SK-N-SH treated with all-trans-retinoic acid at 6 μM for 48 hours (cell line): ENCODE data around the gene ZNF431.

Source experiments
- ATAC-seq: fragments of 200-7000 bp; cut with Tn5 transposase; 3 replicates; pipeline ENCODE4 v1.9.1; 2020; ENCODE audit warnings: mild to moderate bottlenecking, moderate library complexity
- ARNTL ChIP-seq: fragments of 450-650 bp; formaldehyde crosslinking; IDR thresholded peaks from 2 replicates; pipeline ENCODE4 v1.5.0; 2020; ENCODE audit warnings: low read depth, mild to moderate bottlenecking, moderate library complexity, borderline replicate concordance
- BACH2 ChIP-seq: fragments of 250-450 bp; sonication (Bioruptor Pico); IDR thresholded peaks from 2 replicates; pipeline ENCODE4 v1.9.0; 2021; ENCODE audit warnings: mild to moderate bottlenecking, borderline replicate concordance
- CSDC2 ChIP-seq: fragments of 250-450 bp; sonication (Bioruptor Pico); IDR thresholded peaks from 2 replicates; pipeline ENCODE4 v1.5.0; 2020; ENCODE audit warnings: mild to moderate bottlenecking, moderate library complexity
- ESRRG ChIP-seq: fragments of 250-450 bp; sonication (Bioruptor Pico); IDR thresholded peaks from 2 replicates; pipeline ENCODE4 v1.6.1; 2021; ENCODE audit warnings: mild to moderate bottlenecking
- ISL1 ChIP-seq: fragments of 250-450 bp; sonication (Bioruptor Pico); IDR thresholded peaks from 2 replicates; pipeline ENCODE4 v2.1.2; 2022; ENCODE audit warnings: mild to moderate bottlenecking, moderate library complexity
- OSR1 ChIP-seq: fragments of 250-450 bp; sonication (Bioruptor Pico); IDR thresholded peaks from 2 replicates; pipeline ENCODE4 v1.8.0; 2022; ENCODE audit warnings: moderate library complexity, mild to moderate bottlenecking, inconsistent platforms
- PPARA ChIP-seq: fragments of 250-450 bp; sonication (Bioruptor Pico); IDR thresholded peaks from 2 replicates; pipeline ENCODE4 v1.5.0; 2020; ENCODE audit warnings: mild to moderate bottlenecking, borderline replicate concordance
- RARB ChIP-seq: fragments of 250-450 bp; sonication (Bioruptor Pico); IDR thresholded peaks from 2 replicates; pipeline ENCODE4 v1.8.0; 2021; ENCODE audit warnings: mild to moderate bottlenecking, moderate library complexity
- SNAI2 ChIP-seq: fragments of 250-450 bp; sonication (Bioruptor Pico); IDR thresholded peaks from 2 replicates; pipeline ENCODE4 v1.5.0; 2020; ENCODE audit warnings: mild to moderate bottlenecking, moderate library complexity
- TCF4 ChIP-seq: fragments of 250-450 bp; sonication (Bioruptor Pico); IDR thresholded peaks from 2 replicates; pipeline ENCODE4 v1.8.0; 2021; ENCODE audit warnings: mild to moderate bottlenecking, moderate library complexity, borderline replicate concordance
- ZC3H10 ChIP-seq: fragments of 250-450 bp; sonication (Bioruptor Pico); IDR thresholded peaks from 2 replicates; pipeline ENCODE4 v1.5.1; 2021; ENCODE audit warnings: mild to moderate bottlenecking, moderate library complexity
- ZFP30 ChIP-seq: fragments of 450-650 bp; formaldehyde crosslinking; IDR thresholded peaks from 2 replicates; pipeline ENCODE4 v1.5.0; 2022; ENCODE audit warnings: mild to moderate bottlenecking, moderate library complexity
- ZNF565 ChIP-seq: fragments of 450-650 bp; formaldehyde crosslinking; conservative IDR thresholded peaks from 2 replicates; pipeline ENCODE4 v1.5.0; 2020; ENCODE audit warnings: low read depth, mild to moderate bottlenecking, moderate library complexity
- ZNF70 ChIP-seq: fragments of 450-650 bp; formaldehyde crosslinking; IDR thresholded peaks from 2 replicates; pipeline ENCODE4 v1.5.0; 2020; ENCODE audit warnings: mild to moderate bottlenecking, moderate library complexity
- ZNF8 ChIP-seq: fragments of 450-650 bp; formaldehyde crosslinking; IDR thresholded peaks from 2 replicates; pipeline ENCODE4 v1.5.0; 2020; ENCODE audit warnings: mild to moderate bottlenecking, moderate library complexity
- TF ChIP-seq, protein P1 (sequence below): fragments of 250-450 bp; sonication (Bioruptor Pico); IDR thresholded peaks from 2 replicates; pipeline ENCODE4 v1.5.0; 2020; ENCODE audit warnings: mild to moderate bottlenecking, moderate library complexity
- TF ChIP-seq, protein P2 (sequence below): fragments of 250-450 bp; sonication (Bioruptor Pico); IDR thresholded peaks from 2 replicates; pipeline ENCODE4 v1.8.0; 2020; ENCODE audit warnings: mild to moderate bottlenecking, moderate library complexity, borderline replicate concordance
- TF ChIP-seq, protein P3 (sequence below): fragments of 250-450 bp; sonication (Bioruptor Pico); IDR thresholded peaks from 2 replicates; pipeline ENCODE4 v1.5.1; 2021; ENCODE audit warnings: mild to moderate bottlenecking, moderate library complexity
- TF ChIP-seq, protein P4 (sequence below): fragments of 250-450 bp; sonication (Bioruptor Pico); IDR thresholded peaks from 2 replicates; pipeline ENCODE4 v1.8.0; 2021; ENCODE audit warnings: low read depth, mild to moderate bottlenecking, moderate library complexity, borderline replicate concordance
- TF ChIP-seq, protein P5 (sequence below): fragments of 250-450 bp; sonication (Bioruptor Pico); IDR thresholded peaks from 2 replicates; pipeline ENCODE4 v1.5.1; 2020; ENCODE audit warnings: low read depth, mild to moderate bottlenecking, moderate library complexity

The ZNF431 gene

DNA sequence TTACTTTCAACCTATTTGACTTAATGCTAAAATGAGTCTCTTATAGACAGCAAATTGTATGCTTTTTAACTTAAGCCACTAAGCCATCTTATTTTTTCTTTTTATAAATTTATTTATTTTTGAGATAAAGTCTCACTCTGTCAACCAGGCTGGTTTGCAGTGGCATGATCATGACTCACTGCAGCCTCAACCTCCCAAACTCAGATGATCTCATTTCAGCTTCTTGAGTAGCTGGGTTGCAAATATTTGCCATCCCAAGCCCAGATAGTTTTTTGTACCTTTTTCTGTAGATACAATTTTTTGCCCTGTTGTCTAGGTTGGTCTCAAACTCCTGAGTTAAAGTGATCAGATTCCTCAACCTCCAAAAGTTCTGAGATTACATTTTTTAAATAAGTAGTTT lies 32.7 kb upstream of the ZNF431 start:
- TF ChIP-seq CSDC2: no peak
- no peak for TF ChIP-seq TCF4 (CRISPR knock-in tag)
- TF ChIP-seq ZFP30 (CRISPR knock-in tag): no peak
- TF ChIP-seq, protein P1, sequence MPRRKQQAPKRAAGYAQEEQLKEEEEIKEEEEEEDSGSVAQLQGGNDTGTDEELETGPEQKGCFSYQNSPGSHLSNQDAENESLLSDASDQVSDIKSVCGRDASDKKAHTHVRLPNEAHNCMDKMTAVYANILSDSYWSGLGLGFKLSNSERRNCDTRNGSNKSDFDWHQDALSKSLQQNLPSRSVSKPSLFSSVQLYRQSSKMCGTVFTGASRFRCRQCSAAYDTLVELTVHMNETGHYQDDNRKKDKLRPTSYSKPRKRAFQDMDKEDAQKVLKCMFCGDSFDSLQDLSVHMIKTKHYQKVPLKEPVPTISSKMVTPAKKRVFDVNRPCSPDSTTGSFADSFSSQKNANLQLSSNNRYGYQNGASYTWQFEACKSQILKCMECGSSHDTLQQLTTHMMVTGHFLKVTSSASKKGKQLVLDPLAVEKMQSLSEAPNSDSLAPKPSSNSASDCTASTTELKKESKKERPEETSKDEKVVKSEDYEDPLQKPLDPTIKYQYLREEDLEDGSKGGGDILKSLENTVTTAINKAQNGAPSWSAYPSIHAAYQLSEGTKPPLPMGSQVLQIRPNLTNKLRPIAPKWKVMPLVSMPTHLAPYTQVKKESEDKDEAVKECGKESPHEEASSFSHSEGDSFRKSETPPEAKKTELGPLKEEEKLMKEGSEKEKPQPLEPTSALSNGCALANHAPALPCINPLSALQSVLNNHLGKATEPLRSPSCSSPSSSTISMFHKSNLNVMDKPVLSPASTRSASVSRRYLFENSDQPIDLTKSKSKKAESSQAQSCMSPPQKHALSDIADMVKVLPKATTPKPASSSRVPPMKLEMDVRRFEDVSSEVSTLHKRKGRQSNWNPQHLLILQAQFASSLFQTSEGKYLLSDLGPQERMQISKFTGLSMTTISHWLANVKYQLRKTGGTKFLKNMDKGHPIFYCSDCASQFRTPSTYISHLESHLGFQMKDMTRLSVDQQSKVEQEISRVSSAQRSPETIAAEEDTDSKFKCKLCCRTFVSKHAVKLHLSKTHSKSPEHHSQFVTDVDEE (CRISPR knock-in tag): no peak
- no peak for TF ChIP-seq ZNF8 (CRISPR knock-in tag)
- TF ChIP-seq, protein P2, sequence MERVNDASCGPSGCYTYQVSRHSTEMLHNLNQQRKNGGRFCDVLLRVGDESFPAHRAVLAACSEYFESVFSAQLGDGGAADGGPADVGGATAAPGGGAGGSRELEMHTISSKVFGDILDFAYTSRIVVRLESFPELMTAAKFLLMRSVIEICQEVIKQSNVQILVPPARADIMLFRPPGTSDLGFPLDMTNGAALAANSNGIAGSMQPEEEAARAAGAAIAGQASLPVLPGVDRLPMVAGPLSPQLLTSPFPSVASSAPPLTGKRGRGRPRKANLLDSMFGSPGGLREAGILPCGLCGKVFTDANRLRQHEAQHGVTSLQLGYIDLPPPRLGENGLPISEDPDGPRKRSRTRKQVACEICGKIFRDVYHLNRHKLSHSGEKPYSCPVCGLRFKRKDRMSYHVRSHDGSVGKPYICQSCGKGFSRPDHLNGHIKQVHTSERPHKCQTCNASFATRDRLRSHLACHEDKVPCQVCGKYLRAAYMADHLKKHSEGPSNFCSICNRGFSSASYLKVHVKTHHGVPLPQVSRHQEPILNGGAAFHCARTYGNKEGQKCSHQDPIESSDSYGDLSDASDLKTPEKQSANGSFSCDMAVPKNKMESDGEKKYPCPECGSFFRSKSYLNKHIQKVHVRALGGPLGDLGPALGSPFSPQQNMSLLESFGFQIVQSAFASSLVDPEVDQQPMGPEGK (CRISPR knock-in tag): no peak
- no peak for TF ChIP-seq OSR1
- TF ChIP-seq PPARA (CRISPR knock-in tag): no peak
- TF ChIP-seq ZNF70 (CRISPR knock-in tag): no peak
- no peak for ATAC-seq

DNA sequence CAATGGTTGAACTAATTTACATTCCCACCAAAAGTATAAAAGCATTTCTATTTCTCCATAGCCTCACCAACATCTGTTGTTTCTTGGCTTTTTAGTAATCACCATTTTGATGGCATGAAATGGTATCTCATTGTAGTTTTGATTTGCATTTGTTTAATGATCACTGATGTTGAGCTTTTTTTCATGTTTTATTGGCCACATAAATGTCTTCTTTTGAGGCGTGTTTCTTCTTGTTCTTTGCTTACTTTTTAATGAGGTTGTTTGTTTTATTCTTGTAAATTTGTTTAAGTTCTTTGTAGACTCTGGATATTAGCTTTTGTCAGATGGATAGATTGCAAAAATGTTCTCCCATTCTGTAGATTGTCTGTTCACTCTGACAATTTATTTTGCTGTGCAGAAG lies 31.7 kb upstream of the ZNF431 start:
- TF ChIP-seq PPARA (CRISPR knock-in tag) (no peak), ESRRG (no peak), ZNF70 (CRISPR knock-in tag) (no peak), ZFP30 (CRISPR knock-in tag) (no peak), RARB (CRISPR knock-in tag) (no peak), ZC3H10 (no peak), ZNF565 (CRISPR knock-in tag) (no peak), SNAI2 (CRISPR knock-in tag) (no peak), ARNTL (CRISPR knock-in tag) (no peak), ISL1 (no peak), ZNF8 (CRISPR knock-in tag) (no peak), BACH2 (CRISPR knock-in tag) (no peak), TCF4 (CRISPR knock-in tag) (no peak)
- TF ChIP-seq, protein P3, sequence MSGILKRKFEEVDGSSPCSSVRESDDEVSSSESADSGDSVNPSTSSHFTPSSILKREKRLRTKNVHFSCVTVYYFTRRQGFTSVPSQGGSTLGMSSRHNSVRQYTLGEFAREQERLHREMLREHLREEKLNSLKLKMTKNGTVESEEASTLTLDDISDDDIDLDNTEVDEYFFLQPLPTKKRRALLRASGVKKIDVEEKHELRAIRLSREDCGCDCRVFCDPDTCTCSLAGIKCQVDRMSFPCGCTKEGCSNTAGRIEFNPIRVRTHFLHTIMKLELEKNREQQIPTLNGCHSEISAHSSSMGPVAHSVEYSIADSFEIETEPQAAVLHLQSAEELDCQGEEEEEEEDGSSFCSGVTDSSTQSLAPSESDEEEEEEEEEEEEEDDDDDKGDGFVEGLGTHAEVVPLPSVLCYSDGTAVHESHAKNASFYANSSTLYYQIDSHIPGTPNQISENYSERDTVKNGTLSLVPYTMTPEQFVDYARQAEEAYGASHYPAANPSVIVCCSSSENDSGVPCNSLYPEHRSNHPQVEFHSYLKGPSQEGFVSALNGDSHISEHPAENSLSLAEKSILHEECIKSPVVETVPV (CRISPR knock-in tag): no peak
- TF ChIP-seq, protein P4, sequence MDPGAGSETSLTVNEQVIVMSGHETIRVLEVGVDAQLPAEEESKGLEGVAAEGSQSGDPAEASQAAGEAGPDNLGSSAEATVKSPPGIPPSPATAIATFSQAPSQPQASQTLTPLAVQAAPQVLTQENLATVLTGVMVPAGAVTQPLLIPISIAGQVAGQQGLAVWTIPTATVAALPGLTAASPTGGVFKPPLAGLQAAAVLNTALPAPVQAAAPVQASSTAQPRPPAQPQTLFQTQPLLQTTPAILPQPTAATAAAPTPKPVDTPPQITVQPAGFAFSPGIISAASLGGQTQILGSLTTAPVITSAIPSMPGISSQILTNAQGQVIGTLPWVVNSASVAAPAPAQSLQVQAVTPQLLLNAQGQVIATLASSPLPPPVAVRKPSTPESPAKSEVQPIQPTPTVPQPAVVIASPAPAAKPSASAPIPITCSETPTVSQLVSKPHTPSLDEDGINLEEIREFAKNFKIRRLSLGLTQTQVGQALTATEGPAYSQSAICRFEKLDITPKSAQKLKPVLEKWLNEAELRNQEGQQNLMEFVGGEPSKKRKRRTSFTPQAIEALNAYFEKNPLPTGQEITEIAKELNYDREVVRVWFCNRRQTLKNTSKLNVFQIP (CRISPR knock-in tag): no peak
- TF ChIP-seq, protein P5, sequence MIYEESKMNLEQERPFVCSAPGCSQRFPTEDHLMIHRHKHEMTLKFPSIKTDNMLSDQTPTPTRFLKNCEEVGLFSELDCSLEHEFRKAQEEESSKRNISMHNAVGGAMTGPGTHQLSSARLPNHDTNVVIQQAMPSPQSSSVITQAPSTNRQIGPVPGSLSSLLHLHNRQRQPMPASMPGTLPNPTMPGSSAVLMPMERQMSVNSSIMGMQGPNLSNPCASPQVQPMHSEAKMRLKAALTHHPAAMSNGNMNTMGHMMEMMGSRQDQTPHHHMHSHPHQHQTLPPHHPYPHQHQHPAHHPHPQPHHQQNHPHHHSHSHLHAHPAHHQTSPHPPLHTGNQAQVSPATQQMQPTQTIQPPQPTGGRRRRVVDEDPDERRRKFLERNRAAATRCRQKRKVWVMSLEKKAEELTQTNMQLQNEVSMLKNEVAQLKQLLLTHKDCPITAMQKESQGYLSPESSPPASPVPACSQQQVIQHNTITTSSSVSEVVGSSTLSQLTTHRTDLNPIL (CRISPR knock-in tag): no peak
- TF ChIP-seq, protein P1 (CRISPR knock-in tag): no peak
- ATAC-seq: no peak
